Measurements from ENCODE around the gene FASN.
"Not testable (repeated sequence)": the region's sequence is repeated elsewhere in the genome, so short reads cannot be mapped to it uniquely, and the experiment has no call there.

The FASN gene

DNA sequence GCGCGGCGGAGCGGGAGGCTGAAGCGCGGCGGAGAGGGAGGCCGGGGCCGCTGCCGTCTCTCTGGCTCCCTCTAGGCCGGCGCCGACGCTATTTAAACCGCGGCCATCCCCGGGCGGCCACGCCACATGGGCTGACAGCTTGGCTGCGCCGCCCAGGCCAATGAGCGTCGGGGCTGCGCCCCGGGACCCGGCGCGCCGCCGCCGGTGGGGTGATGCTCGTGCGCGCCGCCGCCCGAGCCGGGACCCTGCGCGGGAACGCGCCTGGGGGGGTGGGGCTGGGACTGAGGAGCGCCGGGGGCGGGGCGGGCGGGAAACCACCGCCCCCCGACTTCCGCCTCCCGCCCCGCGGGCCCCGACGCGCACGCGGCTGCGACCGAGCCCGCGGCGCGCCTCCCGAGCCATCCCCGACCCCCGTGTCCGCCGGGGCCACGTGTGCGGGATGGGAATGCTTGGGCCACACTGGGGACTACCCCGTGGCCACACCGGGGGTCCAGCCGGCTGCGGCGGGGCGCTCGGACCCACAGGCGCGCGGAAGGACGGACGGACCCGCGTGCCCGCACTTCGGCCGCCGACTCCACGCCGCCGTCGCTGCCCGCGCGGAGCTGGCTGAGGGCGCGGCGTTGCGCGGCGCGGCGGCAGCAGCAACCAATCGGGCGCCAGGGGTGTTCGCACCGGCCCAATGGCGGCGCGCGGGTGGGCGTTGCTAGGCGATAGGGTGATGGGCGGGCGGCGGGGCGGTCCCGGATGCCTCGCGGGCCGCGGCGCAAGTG lies at the start of gene FASN:
Gene FASN, minus strand, starts transcription at position 68 of the 770 bp plus-strand sequence. CDS start 1,791 bp downstream, outside the sequence.
- DNase-seq, result peak; percentile 95 to 97 (median 97)

DNA sequence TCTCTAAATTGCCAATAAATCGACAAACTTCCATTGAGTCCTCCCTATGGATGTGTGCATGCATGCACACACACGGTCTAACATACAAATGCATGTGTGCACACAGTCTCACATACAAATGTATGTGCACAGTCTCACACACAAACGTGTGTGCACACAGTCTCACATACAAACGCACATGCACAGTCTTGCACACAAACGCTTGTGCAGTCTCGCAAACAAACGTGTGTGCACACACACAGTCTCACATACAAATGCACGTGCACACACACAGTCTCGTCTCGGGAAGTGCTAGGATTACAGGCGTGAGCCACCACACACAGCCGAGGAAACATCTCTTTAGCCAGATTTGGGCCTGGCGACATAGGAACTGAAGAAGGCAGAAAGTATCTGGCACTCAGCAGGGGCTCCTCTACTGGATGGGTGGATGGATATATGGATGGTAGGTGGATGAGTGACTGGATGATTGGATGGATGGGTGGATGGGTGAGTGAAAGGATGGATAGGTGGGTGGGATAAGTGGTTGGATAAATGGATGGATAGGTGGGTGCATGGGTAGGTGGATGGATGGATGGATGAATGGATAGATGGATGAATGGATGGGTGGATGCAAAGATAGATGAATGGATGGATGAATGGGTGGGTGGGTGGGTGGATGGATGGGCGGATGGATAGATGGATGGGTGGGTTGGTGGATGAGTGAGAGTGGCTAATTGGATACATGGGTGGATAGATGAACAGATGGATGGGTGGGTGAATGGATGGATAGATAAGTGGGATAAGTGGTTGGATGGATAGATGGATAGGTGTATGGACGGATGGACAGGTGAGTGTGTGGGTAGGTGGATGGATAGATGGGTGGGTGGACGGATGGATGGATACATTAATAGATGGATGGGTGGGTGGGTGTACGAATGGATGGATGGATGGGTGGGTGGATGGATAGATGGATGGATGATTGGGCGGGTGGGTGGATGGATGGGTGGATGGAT lies 48.9 kb upstream of the FASN start:
- DNase-seq, result no peak

DNA sequence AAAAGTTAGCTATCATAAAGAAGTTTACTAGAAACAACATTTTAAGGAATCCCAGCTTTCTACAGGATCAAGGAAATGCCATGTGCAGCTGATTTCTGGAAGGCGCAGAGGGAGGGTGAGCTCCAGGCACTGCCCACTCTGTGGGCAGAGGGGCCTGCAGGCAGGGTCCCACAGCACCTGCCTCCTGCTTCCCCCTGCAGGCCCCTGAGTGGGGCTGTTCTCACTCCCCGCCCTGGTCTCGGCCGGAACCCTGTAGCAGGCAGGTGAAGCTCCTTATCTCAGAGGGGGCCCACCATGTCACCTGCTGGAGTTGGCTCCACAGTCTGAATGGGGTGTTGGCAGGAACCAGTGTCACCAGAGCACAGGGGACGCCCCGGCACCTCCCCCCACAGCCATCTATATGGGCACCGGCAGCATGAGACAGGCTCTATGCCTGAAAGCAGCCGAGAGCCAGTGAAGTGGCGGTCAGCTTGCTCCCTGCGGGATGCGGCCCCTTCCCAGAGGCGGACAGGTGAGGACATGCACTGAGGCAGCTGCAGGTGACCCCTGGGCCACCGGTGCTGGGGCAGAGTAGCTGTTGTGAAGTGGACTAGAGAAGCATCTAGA lies 47.6 kb upstream of the FASN start:
- DNase-seq, result no peak

DNA sequence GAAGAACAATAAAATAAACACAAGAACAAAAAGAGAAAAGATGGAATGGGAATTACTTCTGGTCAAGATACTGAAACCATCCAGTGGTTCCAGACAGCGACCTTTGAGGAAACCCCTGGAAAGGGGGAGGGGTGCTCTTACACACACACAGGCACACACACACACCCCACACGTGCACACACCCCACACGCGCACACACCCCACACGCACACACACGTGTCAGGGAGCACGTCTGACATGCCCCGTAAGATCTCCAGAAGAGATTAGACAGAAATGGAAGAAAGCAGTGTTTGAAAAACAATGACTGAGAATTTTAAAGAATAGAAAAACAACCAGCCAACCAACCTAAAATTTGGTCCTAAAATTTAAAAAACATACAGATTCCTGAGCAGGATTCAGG lies 45.3 kb upstream of the FASN start:
- no peak for DNase-seq

DNA sequence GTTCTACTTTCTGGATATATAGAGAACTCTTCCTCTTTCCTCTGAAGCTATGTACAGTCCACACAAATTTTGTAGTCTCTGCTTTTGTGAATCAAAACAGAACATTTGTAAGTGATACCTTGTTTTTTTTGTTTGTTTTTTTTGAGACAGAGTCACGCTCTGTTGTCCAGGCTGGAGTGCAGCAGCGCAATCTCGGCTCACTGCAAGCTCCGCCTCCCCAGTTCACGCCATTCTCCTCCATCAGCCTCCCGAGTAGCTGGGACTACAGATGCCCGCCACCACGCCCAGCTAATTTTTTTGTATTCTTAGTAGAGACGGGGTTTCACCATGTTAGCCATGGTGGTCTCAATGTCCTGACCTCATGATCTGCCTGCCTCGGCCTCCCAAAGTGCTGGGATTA lies 41.9 kb upstream of the FASN start:
- not testable (repeated sequence) for DNase-seq

DNA sequence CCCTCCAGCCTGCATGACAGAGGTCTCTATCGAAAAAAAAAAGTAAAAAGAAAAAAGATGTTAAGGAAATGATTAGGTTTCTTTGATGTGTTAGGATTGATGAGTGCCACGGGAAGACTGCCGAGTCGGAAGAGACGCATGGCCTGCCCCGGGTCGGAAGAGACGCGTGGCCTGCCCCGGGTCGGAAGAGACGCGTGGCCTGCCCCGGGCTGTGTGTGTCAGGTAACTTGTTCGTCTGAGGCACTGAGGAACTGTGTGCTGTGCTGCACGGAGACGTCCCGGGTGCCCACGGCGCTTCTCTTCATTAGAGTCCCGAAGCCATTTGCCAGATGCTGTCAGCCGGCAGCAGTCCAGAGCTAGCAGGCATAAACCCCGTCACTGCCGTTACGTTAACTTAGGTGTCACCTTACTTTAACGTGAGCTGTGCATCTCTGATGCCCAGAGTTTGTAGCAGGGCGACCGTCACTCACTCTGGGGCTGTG lies 40.5 kb upstream of the FASN start:
- no peak for DNase-seq

DNA sequence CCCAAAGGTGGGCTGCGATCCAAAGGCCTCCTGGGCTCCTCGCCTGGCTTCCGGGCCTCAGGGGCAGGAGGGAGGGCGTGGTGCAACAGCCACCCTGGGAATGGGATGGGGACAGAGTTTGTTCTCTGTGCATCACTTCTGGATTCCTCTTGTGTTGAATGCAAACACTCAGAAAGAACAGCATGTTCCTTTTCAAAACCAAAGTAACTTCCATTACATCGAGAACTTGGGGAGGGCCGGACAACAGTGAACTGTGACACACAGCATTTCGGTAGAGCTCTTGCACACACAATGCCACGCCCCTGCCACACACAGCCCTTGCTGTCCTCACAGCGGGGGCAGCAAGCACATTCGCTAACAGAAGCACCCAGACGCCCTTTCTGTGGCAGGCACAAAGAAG lies 36.1 kb upstream of the FASN start:
- DNase-seq, result no peak

DNA sequence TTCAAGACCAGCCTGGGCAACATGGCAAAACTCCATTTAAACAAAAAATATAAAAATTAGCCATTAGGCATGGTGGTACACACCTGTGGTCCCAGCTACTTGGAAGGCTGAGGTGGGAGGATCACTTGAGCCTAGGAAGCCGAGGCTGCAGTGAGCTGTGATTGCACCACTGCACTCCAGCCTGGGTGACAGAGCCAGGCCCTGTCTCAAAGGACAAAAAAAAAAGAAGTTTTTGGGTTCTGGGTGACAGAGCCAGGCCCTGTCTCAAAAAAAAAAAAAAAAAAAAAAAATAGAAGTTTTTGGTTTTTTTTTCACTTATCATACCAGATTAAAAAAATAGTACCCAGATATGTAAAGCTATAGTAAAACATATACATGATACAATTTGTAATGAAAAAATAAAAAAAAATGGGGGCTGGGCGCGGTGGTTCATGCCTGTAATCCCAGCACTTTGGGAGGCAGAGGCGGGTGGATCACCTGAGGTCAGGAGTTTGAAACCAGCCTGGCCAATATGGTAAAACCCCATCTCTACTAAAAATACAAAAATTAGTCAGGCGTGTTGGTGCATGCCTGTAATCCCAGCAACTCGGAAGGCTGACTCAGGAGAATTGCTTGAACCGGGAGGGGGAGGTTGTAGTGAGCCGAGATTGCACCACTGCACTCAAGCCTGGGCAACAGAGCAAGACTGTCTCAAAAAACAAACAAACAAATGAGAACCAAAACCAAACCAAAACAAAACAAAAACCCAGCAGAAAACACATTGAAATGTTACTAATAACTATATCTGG lies 35.3 kb upstream of the FASN start:
- DNase-seq, result peak in 1 of 3 experiments; percentile 2

DNA sequence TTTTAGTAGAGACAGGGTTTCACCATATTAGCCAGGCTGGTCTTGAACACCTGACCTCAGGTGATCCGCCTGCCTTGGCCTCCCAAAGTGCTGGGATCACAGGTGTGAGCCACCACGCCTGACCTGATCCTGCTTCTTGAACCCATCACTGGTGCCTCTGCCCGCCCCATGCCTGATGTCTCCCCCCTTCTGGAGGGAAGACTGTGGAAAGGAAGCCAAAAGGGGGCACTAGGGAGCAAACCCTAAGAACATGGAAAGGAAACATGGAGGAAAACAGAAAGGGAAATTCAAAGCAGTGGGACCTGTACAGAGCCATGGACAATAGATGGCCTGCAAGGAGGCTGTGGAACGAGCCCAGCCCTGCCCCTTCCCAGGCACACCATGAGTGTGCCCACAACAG lies 31.1 kb upstream of the FASN start:
- DNase-seq, result no peak

DNA sequence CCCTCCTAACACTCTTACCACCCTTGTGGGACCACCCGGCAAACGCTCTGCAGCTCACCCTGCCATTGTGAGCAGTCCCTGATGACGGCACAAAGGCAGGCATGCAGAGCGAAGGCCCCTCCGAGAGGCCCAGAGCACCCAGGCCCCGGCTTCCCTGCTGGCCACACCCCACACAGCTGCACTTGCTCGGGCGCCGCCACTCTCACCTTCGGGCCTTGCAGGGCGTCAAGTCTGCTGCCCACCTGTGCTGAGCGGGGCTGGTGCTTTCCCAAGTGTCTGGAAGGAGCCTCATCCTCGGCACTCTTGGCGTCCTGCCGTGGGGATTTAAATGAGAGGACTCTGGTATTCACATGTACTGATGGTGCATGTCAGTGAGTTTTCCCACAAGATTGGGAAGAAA lies 30.3 kb upstream of the FASN start:
- DNase-seq, result no peak

DNA sequence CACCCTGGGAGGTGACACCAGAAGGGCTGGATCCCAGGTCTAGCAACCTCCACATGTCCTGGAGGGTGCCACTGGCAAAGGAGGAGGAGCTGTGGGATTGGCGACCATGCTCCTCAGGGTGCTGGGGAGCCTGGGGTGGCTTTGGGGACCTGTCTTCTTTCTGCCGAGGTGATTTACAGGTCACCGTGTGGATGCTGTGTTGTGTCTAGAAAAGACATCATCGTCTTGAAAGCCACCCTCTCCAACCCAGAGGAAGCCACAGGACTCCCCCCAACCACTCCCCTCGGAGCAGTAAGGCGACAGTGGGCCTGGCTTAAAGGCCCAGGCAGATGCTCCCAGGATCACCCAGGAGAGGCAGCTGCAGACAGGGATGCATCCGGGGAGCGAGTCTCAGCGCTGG lies 29.7 kb upstream of the FASN start:
- DNase-seq, result peak in 1 of 3 experiments; percentile 7

DNA sequence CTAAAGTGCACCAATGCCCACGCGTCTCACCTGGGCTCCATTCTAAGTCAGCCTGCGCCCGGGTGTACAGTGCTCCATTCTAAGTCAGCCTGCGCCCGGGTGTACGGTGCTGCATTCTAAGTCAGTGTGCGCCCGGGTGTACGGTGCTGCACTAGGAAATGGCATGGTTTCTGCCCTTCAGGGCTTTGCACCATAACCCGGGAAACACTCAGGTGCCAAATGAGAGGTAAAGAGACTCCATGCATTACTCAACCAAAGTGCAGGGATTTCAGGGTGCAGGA lies 29.2 kb upstream of the FASN start:
- no peak for DNase-seq

DNA sequence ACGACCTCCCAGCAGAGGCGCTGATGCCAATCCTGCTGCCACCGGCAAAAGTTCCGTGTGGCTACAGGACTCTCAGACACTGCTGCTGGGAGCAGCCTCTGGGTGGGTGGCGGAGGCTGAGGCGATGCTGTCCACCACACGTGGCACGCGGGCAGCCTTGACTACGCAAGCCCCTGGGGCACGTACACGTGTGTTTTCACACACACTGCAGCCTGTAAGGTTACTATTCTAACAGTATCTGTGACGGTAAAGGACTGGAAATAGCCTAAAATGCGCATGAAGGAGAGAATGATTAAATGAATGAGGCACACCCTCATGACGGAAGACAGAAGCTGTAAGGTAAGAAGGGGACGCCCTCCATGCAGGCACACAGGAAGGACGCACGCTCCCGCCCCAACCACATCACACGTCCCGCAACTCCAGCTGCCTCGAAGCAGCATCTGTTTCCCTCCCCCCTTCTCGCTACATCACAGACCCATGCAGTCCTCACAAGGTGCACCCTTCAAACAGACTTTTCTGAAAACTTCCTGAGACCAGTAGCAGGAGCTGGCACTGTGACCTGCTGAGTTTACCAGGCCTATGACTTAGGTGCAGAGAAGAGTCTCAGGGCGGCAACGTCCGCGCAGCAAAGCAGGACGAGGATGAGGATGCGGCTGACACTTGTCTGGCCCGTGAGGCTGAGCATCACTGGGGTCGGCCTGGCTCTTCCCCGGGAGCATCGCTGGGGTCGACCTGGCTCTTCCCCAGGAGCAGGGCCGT lies 28.7 kb upstream of the FASN start:
- DNase-seq, result no peak

DNA sequence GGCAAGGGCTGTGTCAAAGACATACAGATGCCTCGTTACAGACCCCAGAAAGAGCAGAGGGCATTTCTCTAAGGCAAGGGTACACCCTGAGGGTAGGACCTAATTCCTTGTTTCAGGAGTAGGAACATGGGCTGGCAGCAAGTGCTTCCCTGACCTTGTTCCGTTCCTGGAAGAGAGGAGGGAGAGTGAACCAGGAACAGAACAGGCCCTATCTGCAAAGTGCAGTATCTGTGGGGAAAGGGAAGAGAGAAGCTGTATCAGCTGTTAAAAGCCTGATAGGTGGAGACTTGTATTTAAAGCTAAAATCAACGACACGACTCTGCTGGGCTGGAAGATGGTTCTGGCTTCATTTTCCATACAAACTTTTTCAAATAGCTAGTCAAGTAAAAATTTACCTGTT lies 26.1 kb upstream of the FASN start:
- DNase-seq, result no peak

DNA sequence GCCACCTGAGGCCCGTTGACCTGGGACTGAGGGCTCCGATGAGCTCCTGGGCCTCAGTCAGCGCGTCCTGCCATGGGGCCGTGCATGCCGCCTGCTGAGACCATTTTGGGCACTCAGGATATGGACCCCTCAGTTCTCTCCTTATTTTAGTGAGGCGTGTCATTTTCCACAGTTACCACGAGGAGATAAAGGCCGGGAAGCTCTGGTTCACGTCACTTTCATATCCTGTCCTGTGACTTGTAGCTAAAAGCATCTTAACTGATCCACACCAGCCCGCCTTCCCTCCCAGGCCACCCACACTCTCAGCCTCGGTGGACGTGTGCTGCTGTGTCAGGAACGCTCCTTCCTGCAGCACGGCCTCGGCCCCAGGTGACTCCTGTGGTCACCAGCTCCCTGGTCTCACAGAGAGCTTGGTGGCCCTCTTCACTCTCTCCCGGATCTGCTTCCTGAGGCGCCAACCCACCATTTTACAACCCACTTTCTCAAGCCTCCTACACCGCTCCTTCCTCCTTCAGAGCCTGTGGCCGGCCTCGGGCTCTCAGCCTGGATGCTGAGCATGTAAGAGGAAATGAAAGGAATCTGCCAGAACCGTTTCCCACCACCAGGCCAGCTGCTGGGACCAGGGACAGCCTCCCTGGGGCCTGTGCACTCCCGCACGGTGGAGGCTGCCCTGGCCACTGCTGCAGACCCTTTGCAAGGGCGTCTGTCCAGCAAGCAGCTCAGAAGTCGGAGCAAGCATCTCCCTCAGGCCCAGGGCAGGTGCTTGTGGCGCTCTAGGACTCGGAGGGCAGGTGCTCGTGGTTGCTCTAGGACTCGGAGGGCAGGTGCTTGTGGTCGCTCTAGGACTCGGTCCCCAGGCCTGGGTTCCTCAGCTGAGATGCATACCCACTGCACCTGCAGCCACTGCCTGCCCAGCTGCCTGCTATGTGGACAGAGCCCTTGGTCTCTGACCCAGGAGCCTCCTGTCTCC lies 23.9 kb upstream of the FASN start:
- DNase-seq, result peak in 1 of 3 experiments; percentile 86

DNA sequence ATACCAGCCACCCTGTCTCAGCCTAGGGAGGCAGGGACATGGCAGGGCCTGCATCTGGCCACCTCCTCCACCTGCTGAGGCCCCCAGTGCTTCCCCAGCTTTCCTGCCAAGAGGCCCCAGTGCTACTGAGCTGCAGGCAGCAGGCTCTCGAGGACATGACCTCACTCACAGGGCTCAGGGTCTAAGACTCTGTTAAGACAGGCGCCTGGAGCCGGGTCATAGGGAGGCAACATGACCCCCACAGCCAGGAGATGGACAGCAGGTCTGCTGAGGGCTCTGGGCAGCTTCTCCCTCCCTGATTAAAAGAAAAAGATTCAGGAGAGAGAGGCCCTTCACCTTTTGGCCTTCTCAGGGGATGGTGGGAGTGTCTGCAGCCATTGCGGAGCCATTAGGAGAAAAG lies 23.2 kb upstream of the FASN start:
- DNase-seq, result no peak

DNA sequence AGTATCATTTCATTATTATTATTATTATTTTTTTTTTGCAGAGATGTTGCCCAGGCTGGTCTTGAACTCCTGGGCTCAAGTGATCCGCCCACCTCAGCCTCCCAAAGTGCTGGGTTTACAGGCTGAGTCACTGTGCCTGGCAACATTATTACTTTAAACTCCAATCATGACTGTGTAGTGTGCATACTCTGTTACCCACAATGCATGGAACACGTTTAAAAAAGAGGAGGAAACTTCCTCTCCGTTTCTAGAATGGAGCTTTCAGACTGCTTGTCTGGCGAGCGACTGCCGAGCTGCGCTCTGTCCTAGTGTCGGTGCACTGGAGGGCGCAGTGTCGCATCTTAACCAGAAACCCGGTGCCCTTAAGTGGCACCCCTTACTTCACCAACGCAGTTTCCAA lies 22.1 kb upstream of the FASN start:
- DNase-seq, result no peak

DNA sequence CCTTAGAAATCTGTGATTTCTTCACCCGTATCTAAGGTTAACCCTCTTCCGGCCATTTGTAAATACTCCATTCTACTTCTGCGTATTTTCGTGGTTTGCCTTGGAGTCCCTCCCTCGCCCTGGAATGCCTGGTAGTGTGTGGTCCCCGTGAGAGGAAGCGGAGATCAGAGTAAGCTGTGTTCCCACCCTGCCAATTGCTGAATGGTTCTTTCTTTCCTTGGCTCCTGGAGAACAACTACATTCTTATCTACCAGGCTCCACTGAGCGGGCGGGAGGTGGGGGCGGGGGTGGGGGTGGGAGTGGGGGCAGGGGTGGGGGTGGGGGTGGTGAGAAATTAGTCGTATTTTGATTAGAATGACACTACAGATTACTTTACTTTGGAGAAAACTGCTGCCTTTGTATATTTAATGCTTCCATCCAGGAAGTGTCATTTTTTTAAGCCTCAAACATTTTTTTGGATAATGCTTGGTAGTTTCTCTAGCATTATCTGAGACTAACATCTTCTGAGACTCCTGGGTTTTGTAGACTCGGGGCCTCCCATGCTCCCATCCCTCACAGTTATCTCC lies 20.9 kb upstream of the FASN start:
- no peak for DNase-seq

DNA sequence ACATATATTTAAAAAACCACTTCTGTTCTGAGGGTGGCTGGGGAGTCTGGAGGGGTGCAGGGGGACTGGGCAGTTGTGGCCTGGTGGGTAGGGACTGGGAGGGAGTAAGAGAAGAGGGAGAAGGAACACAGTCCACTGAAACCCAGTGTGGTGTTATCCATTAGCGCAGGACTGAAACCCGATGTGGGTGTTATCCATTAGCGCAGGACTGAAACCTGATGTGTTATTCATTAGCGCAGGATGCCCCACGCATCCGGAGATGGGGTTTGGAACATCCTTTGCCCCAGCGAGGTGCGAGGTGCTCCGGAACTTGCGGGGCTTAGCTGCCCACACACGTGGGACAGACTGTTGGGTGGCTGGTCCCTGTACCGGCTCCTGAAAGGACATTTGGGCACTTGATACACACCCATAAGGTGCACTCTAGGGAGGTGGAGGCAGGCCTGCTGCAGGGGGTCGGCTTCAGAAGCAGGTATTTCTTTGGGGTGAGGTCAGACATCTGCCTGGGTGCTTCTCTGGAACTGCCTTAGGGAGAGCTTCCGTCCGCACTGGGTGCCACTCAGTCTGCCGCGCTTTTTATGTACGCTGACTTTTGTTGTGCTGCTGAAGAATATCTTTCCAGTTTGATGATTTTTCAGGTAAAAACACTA lies 20.3 kb upstream of the FASN start:
- no peak for DNase-seq

Data from NCI-H1417 (cell line).